Loucy (cell line): ENCODE results near the gene DCAKD.

Source experiments
- H2AFZ ChIP-seq: fragments of 200-600 bp; sonication (generic); 2 replicates; pipeline ENCODE4 v1.6.0; 2016; ENCODE audit warnings: antibody characterized with exemption, mild to moderate bottlenecking, low read length, moderate library complexity
- H3F3A ChIP-seq: fragments of 200-600 bp; 2 replicates; pipeline ENCODE4 v1.6.0; 2016; ENCODE audit warnings: antibody characterized with exemption, low read depth, mild to moderate bottlenecking
- H3K27me3 ChIP-seq: fragments of 200-600 bp; sonication (generic); 2 replicates; pipeline ENCODE4 v1.6.1; 2014; ENCODE audit warnings: low read length, mild to moderate bottlenecking; ENCODE audit not compliant: insufficient read depth, poor library complexity, severe bottlenecking
- H3K36me3 ChIP-seq: fragments of 200-600 bp; sonication (generic); 2 replicates; pipeline ENCODE4 v1.6.1; 2016; ENCODE audit warnings: low read length; ENCODE audit not compliant: insufficient read depth
- H3K4me1 ChIP-seq: fragments of 200-600 bp; sonication (generic); 2 replicates; pipeline ENCODE4 v1.5.1; 2014; ENCODE audit warnings: low read length, mild to moderate bottlenecking; ENCODE audit not compliant: insufficient read depth, poor library complexity, severe bottlenecking
- H3K4me2 ChIP-seq: fragments of 200-600 bp; sonication (generic); 2 replicates; pipeline ENCODE4 v1.6.0; 2014; ENCODE audit warnings: antibody characterized with exemption, low read length, low read depth, mild to moderate bottlenecking; ENCODE audit not compliant: poor library complexity, severe bottlenecking
- H3K4me3 ChIP-seq: fragments of 200-600 bp; sonication (generic); 2 replicates; pipeline ENCODE4 v1.5.1; 2014; ENCODE audit warnings: low read length, mild to moderate bottlenecking, mixed read lengths; ENCODE audit not compliant: poor library complexity, severe bottlenecking
- H3K79me2 ChIP-seq: fragments of 200-600 bp; sonication (generic); 2 replicates; pipeline ENCODE4 v1.6.1; 2014; ENCODE audit warnings: low read length; ENCODE audit not compliant: insufficient read depth
- H3K9ac ChIP-seq: fragments of 200-600 bp; sonication (generic); 2 replicates; pipeline ENCODE4 v1.6.0; 2014; ENCODE audit warnings: mild to moderate bottlenecking, low read depth, low read length, moderate library complexity; ENCODE audit not compliant: poor library complexity, severe bottlenecking
- H3K9me2 ChIP-seq: fragments of 200-600 bp; sonication (generic); replicated peaks from 2 replicates; pipeline ENCODE4 v1.6.1; 2016; ENCODE audit warnings: low read depth, low read length, mixed read lengths
- H3K9me3 ChIP-seq: fragments of 200-600 bp; sonication (generic); 2 replicates; pipeline ENCODE4 v1.6.1; 2014; ENCODE audit warnings: mild to moderate bottlenecking, antibody characterized with exemption, low read length, low read depth; ENCODE audit not compliant: insufficient read depth
- H4K20me1 ChIP-seq: fragments of 200-600 bp; sonication (generic); 2 replicates; pipeline ENCODE4 v1.6.0; 2014; ENCODE audit warnings: antibody characterized with exemption, low read length, mild to moderate bottlenecking; ENCODE audit not compliant: insufficient read depth, poor library complexity, severe bottlenecking
- EZH2phosphoT487 ChIP-seq: fragments of 200-600 bp; IDR thresholded peaks from 2 replicates; pipeline ENCODE4 v1.6.1; 2018; ENCODE audit warnings: antibody characterized with exemption, mild to moderate bottlenecking, moderate library complexity, borderline replicate concordance
- TF ChIP-seq, protein P1 (sequence below): fragments of 200-600 bp; sonication (generic); conservative IDR thresholded peaks from 2 replicates; pipeline ENCODE4 v1.5.1; 2014; ENCODE audit warnings: mild to moderate bottlenecking, antibody characterized with exemption, low read length

The DCAKD gene

DNA sequence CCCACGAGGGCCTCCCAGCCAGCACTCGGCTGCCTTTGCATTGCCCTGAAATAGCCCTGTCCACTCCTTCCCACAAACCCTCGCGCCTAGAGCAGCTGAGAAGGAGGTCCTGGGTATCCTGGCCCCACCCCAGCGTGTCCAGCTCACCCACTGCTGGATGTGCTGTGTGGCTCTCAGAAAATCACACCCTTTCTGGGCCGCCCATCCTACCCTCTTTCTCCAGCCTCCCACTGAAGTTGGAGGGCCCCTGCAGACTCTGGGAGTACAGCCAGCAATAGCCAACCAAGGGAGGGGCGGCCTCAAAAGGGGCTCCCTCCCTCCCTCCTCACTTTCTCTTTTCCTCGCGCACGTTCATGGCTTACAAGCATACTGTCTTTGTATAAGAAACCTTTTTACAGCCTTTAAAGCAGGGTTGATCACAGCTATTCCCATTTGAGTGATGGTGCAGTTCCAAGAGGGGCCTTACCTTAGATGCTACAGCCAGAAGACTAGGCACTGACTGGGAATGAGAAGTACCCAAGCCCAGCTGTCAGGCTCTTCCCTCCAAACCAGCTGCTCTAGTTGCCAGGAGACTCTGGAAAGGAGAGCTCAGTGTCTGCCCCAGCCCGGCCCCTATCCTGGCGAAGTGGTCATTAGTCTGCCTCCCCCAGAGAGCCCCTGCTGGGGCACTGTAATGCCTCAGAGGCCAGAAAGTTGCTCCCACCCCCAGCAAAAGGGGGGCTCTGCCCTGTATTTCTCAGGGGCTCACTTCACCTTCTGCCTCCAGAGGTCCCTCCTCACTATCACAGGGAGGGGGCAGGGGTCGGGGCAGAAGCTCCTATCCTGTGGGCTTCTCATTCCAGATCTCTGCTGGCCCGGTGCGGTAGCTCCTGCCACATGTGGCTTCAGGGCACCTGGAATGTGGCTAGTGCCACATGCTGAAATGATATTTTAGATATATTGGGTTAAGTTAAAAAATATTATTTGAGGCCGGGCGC is 38.1 kb downstream of the DCAKD start:
- H4K20me1 ChIP-seq = no peaks in the 10 kb centered on the region
- no peak overlapping the region for H3K9ac ChIP-seq
- H3K79me2 ChIP-seq = no peaks in the 10 kb centered on the region
- no peak overlapping the region for H3K4me3 ChIP-seq
- no peaks in the 10 kb centered on the region for H3K9me2 ChIP-seq
- no peaks in the 10 kb centered on the region for H3K27me3 ChIP-seq
- H3K4me1 ChIP-seq = no peaks in the 10 kb centered on the region
- H3K4me2 ChIP-seq = no peak overlapping the region
- no peak for TF ChIP-seq EZH2phosphoT487
- TF ChIP-seq, protein P1, sequence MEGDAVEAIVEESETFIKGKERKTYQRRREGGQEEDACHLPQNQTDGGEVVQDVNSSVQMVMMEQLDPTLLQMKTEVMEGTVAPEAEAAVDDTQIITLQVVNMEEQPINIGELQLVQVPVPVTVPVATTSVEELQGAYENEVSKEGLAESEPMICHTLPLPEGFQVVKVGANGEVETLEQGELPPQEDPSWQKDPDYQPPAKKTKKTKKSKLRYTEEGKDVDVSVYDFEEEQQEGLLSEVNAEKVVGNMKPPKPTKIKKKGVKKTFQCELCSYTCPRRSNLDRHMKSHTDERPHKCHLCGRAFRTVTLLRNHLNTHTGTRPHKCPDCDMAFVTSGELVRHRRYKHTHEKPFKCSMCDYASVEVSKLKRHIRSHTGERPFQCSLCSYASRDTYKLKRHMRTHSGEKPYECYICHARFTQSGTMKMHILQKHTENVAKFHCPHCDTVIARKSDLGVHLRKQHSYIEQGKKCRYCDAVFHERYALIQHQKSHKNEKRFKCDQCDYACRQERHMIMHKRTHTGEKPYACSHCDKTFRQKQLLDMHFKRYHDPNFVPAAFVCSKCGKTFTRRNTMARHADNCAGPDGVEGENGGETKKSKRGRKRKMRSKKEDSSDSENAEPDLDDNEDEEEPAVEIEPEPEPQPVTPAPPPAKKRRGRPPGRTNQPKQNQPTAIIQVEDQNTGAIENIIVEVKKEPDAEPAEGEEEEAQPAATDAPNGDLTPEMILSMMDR = no peak
- no peaks in the 10 kb centered on the region for H3F3A ChIP-seq
- H3K36me3 ChIP-seq = no peaks in the 10 kb centered on the region
- no peak overlapping the region for H2AFZ ChIP-seq
- no peaks in the 10 kb centered on the region for H3K9me3 ChIP-seq

DNA sequence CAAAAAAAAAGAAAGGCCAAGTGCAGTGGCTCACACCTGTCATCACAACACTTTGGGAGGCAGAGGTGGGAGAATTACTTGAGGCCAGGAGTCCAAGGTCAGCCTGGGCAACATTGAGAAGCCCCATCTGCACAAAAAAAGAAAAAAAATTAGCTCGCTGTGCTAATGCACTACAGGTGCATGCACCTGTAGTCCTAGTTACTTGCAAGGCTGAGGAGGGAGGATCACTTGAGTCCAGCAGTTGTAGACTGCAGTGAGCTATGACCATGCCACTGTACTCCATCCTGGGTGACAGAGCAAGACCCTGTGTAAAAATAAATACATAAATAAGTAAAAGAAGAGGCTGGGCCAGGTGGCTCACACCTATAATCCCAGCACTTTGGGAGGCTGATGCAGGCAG is 39.7 kb downstream of the DCAKD start:
- TF ChIP-seq, protein P1 = no peak
- no peak for TF ChIP-seq EZH2phosphoT487
- H3K4me2 ChIP-seq = no peak overlapping the region
- H3K9me2 ChIP-seq = no peaks in the 10 kb centered on the region
- H3K9ac ChIP-seq = no peak overlapping the region
- H3K9me3 ChIP-seq = no peaks in the 10 kb centered on the region
- no peak overlapping the region for H2AFZ ChIP-seq
- H3K27me3 ChIP-seq = no peaks in the 10 kb centered on the region
- no peaks in the 10 kb centered on the region for H3F3A ChIP-seq
- H3K79me2 ChIP-seq = no peaks in the 10 kb centered on the region
- H3K36me3 ChIP-seq = no peaks in the 10 kb centered on the region
- H3K4me3 ChIP-seq = no peak overlapping the region
- no peaks in the 10 kb centered on the region for H4K20me1 ChIP-seq
- H3K4me1 ChIP-seq = no peaks in the 10 kb centered on the region

DNA sequence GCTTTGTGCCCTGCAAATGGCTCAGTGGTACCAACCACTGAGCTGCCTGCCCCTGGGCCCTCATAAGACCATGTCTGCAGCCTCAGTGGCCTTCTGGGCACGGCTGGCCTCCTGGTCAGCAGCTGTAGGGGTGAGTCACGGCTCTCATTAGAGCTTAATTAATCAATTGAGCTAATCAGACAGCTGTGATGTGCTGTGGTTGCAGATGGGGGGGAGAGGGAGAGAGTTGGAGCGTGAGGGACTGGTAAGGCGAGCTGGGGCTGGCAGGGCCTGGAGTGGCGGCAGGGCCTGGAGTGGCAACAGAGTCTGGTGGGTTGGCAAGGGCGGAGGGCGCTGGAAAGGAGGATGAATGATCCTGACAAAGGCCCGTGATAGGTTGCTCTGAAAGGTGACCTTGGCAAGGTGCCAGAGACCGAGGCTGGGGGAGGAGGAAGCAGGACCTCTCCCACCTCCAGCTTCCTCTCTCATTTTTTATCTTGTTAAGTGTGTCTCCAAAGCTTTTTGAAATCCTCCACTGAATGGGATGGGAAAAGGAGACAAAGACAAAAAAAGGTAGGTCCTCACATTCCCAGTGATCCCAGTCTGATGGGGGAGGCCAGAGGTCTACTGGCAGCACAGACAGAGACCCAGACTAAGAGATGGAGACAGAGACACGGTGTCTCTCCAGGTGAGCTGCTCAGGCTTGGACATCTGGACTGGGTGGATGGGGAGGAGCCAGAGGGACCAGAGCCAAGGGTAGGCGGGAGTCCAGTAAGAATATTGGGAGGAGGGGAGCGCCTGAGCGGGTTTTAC is 41.6 kb downstream of the DCAKD start:
- H3K79me2 ChIP-seq = no peaks in the 10 kb centered on the region
- H4K20me1 ChIP-seq = no peaks in the 10 kb centered on the region
- H3K9me2 ChIP-seq = no peaks in the 10 kb centered on the region
- H3K4me3 ChIP-seq = no peak overlapping the region
- no peaks in the 10 kb centered on the region for H3K27me3 ChIP-seq
- TF ChIP-seq EZH2phosphoT487 = no peak
- TF ChIP-seq, protein P1 = no peak
- no peaks in the 10 kb centered on the region for H3K9me3 ChIP-seq
- H3K9ac ChIP-seq = no peak overlapping the region
- H2AFZ ChIP-seq = no peak overlapping the region
- H3K4me1 ChIP-seq = no peaks in the 10 kb centered on the region
- H3K4me2 ChIP-seq = no peak overlapping the region
- no peaks in the 10 kb centered on the region for H3F3A ChIP-seq
- no peaks in the 10 kb centered on the region for H3K36me3 ChIP-seq
